Activated naive CD4-positive, alpha-beta T cell (primary cell): Measurements from ENCODE around the gene NOL6.
A peak's percentile ranks its signal among the peaks of the same experiment; 100 is the strongest.
"Not testable (repeated sequence)": the region's sequence is repeated elsewhere in the genome, so short reads cannot be mapped to it uniquely, and the experiment has no call there.

Experiments used
- DNase-seq, 4 experiments: peaks; one replicate each; lab custom pipeline; 2025; lab: John Stamatoyannopoulos, UW

NOL6 gene

GRCh38 chr9:33472881-33473615 lies 676 bp downstream of the NOL6 start:
- no peak for DNase-seq

GRCh38 chr9:33472171-33472880 lies 1.4 kb downstream of the NOL6 start:
- no peak for DNase-seq

- DNase-seq: no peak
These were observed 2.4 kb downstream of the NOL6 start for GRCh38 chr9:33471361-33471760.

GRCh38 chr9:33469891-33470290 lies 3.8 kb downstream of the NOL6 start:
- no peak for DNase-seq

- DNase-seq: no peak
These were observed 4.7 kb downstream of the NOL6 start for GRCh38 chr9:33468797-33469621.

DNA sequence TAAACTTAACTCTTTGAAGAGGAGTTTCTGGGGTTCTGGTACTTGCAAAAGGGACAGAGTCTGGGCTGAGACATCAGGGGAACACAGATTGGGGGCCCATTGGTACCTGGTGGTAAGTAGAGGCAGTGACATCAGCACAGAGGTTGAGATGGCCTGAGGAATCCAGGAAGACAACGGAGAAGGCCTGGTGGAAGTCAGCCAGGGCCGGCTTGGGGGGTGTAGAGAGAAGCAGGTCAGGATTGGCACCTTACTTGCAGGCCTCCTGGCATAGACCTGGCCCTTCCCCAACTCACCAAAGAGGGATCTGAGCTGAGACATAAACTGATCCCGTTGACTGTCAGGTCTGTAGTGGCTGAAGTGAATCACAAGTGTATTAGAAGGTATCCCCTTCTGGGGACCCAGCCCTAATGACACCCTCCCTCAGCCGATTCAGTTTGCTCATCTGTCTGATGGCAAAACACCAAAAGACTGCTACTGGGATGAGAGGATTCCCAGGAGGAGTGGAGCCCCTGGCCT lies 5.5 kb downstream of the NOL6 start:
- DNase-seq: no peak

DNA sequence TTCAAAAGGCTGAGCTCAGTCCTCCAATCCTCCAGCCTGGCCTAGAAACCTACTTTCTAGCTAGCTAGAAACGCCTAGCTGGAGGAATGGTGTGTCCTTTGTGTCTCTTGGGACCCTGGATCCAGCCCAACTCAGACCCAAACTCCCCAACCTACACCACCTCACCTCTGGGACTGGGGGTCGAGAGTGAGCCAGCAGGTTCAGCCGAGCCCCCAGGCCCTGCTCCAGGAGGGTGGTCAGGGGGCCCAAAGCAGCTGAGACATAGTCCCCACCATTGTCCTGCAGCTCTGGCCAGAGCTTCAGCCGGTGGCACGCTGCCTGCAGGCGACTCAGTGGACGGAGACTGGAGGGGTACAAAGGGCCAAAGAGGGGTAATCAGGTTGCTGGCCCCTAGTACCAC lies 6.2 kb downstream of the NOL6 start:
- no peak for DNase-seq

- peak; percentile 32 to 76 (median 66) for DNase-seq
These were observed 6.9 kb downstream of the NOL6 start for GRCh38 chr9:33466565-33467495.

DNA sequence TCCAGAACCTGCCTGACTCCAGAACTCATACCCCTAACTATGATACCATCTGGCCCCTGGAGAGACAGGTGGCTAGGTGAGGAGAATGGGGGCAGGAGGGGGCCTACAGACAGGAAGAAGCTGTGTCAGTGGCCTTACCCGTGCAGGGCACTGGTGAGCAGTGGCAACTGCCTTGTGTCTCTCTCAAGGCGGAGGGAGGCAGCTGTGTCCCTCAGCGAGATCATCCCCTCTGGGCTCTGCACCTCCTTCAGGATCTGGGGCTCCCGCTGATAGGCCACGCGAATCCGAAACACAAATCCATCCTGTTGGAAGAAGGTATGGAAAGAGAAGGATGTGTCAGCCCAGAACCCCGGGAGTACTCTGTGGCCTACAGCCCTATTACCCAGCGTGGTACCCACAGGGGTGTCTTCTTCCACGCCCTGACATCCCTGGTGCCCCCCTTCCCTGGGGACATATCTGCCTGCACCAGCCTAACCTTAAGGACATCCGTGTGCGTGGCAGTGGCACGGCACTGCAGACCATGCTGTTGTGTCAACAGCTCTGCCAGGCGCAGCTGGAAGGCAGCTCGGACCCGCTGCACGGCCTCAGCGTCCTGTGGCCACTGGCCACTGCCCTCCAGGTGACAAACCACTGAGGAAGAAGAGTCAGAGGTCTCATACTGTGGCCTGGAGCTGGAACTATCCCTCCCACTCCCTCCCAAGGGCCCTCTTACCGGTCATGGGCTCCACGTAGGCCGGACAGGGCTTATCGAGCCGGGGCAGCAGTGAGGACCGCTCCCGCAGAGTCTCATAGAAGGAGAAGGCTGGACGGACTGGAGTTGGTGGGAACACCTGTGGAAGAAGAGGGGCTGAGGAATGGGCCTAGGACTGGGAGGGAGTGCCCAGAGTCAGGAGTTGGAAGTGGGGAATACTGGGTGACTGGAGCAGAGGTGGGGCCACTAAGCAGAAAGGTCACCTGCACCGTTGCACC lies 7.8 kb downstream of the NOL6 start:
- DNase-seq: no peak

- DNase-seq: no peak
These were observed 8.6 kb downstream of the NOL6 start for GRCh38 chr9:33465096-33465495.

- DNase-seq: no peak
These were observed 9.6 kb downstream of the NOL6 start for GRCh38 chr9:33464045-33464636.

GRCh38 chr9:33463151-33463550 lies 10.6 kb downstream of the NOL6 start:
- DNase-seq: no peak

DNA sequence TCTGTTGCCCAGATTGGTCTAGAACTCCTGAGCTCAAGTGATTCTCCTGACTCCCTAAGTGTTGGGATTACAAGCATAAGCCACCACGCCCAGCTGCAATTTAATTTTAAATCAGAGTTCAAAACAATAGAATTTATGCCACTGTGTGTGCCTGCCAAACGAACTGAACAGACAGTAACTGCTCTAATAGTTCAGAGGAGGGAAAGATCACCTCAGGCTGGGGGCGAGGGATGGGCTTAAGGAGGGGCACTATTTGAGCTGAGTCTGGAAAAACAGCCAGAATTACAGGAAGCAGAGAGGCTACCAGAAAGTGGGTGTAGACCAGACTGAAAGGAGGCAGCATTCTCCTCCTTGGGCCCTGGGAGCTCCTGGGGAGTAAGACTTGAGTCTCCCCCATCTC lies 12.2 kb downstream of the NOL6 start:
- no peak for DNase-seq

DNA sequence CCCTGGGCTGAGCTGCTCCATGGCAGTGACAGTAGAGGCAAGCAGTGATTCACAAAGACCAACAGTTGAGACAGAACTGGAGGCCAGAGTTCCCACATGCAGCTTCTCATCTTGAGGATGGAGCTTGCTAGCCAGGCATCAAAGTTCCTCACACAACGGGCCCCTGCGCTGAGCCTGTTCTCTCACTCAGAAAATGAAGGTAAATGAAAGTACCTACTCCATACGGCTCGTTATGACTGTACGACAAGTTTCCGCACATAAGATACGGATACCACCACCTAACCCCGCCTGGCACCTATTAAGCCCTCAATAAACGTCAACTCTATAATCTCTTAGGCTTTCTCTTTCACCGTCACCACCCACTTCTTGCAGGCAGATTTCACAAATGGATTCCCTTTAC lies 12.9 kb downstream of the NOL6 start:
- no peak for DNase-seq

- no peak for DNase-seq
These were observed 14.6 kb downstream of the NOL6 start for GRCh38 chr9:33459115-33459514.

DNA sequence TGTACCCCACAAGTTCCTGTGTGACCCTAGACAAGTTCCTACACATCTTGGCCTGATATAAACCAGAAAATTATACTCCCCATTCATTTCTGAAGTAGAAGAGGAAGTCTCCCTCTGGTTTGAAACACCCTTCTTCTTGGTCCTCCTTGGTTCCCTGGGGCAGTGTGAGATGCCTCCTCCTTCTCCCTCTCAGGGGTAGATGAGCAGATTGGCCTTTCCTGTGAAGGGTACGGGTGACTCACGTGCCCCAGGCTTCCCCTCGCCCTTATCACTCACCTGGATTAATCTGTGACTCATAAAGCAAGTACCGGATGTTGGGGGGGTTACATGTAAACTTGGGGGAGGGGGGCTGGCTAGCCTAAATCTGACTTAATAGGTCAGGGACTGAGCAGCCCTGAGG lies 15.3 kb downstream of the NOL6 start:
- DNase-seq: peak in 2 of 4 experiments; percentile 22 to 37

- peak in 1 of 4 experiments; percentile 29 for DNase-seq
These were observed 17.8 kb downstream of the NOL6 start for GRCh38 chr9:33455945-33456344.

DNA sequence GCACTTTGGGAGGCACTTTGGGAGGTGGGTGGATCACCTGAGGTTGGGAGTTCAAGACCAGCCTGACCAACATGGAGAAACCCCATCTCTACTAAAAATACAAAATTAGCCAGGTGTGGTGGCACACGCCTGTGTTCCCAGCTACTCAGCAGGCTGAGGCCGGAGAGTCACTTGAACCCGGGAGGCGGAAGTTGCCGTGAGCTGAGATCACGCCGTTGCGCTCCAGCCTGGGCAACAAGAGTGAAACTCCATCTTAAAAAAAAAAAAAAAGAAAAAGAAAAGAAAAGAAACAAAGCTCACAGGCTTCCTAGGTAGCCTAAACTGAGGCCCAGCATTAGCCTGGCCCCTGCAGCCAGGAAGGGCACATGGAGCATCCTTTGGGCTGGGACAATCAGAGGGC lies 18.3 kb downstream of the NOL6 start:
- DNase-seq: not testable (repeated sequence)

DNA sequence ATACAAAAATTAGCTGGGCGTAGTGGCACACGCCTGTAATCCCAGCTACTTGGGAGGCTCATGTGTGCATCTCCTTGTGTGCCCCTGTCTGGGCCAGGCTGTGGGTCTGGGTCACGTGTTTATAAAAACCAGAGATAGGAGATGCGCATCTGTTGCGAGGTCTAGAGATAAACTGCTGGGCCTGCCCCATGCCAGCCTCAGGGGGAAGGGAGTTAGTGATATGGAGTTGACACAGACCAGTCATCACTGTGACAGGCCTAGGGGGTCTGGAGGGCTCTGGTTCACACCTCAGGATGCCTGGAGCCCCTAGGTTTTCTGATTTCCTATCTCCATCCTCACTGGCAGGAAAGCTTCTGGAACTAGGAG lies 19.1 kb downstream of the NOL6 start:
- not testable (repeated sequence) for DNase-seq
